ENCODE measurements around the gene GADD45B. TPM values are rescaled to one million over a fixed set of nuclear protein-coding genes. Genes with fewer than 3 reads are reported as not detected.
"Not testable (repeated sequence)": the region's sequence is repeated elsewhere in the genome, so short reads cannot be mapped to it uniquely, and the experiment has no call there.

Gene GADD45B
- total RNA-seq, 2 donors from 2014 or later: 233 to 784 TPM

GRCh38 chr19:2454199-2454961, 21.5 kb upstream of the GADD45B start:
- Mint-ChIP-seq H3K9me3 (no peaks in the 10 kb centered on the region), H3K27ac (peak overlapping the region; percentile 55 to 78), H3K4me1 (ENCODE audit: low read depth in 2 of 2) (peaks cover 14 to 20% of the 10 kb centered on the region in 2 donors), H3K4me3 (peak overlapping the region; percentile 63), H3K36me3 (no peaks in the 10 kb centered on the region), H3K27me3 (no peaks in the 10 kb centered on the region)
- DNase-seq (ENCODE audit: low spot score): no peak
- ATAC-seq: no peak

GRCh38 chr19:2454962-2455850, 20.7 kb upstream of the GADD45B start:
- H3K4me1 Mint-ChIP-seq (ENCODE audit: low read depth in 2 of 2): peaks cover 14 to 18% of the 10 kb centered on the region in 2 donors
- ATAC-seq (no peak), DNase-seq (ENCODE audit: low spot score) (no peak)
- peak overlapping the region; percentile 55 to 78 for H3K27ac Mint-ChIP-seq
- H3K36me3 Mint-ChIP-seq: no peaks in the 10 kb centered on the region
- no peaks in the 10 kb centered on the region for H3K9me3 Mint-ChIP-seq
- no peaks in the 10 kb centered on the region for H3K27me3 Mint-ChIP-seq
- H3K4me3 Mint-ChIP-seq: peak overlapping the region; percentile 63

GRCh38 chr19:2455851-2456570, 19.9 kb upstream of the GADD45B start:
- peak overlapping the region; percentile 76 for H3K4me3 Mint-ChIP-seq
- H3K9me3 Mint-ChIP-seq: no peaks in the 10 kb centered on the region

GRCh38 chr19:2457394-2458037, 18.4 kb upstream of the GADD45B start:
- H3K9me3 Mint-ChIP-seq: no peaks in the 10 kb centered on the region
- DNase-seq (ENCODE audit: low spot score) (no peak), ATAC-seq (no peak)
- peaks cover 22% of the 10 kb centered on the region in 2 donors for H3K4me1 Mint-ChIP-seq (ENCODE audit: low read depth in 2 of 2)
- H3K36me3 Mint-ChIP-seq: no peaks in the 10 kb centered on the region
- no peaks in the 10 kb centered on the region for H3K27me3 Mint-ChIP-seq
- H3K27ac Mint-ChIP-seq: peak overlapping the region; percentile 82 to 87
- H3K4me3 Mint-ChIP-seq: peak overlapping the region; percentile 89

More at GRCh38 chr19:2455851-2456570, 19.9 kb upstream of the GADD45B start:
- Mint-ChIP-seq H3K36me3 (no peaks in the 10 kb centered on the region), H3K27ac (peak overlapping the region in 1 of 2 donors; percentile 55), H3K27me3 (no peaks in the 10 kb centered on the region), H3K4me1 (ENCODE audit: low read depth in 2 of 2) (peaks cover 15 to 18% of the 10 kb centered on the region in 2 donors)
- DNase-seq (ENCODE audit: low spot score) (peak; percentile 86), ATAC-seq (peak; percentile 73 to 80)

GRCh38 chr19:2458054-2458453, 17.9 kb upstream of the GADD45B start:
- DNase-seq (ENCODE audit: low spot score) (no peak), ATAC-seq (no peak)
- H3K4me1 Mint-ChIP-seq (ENCODE audit: low read depth in 2 of 2): peaks cover 22% of the 10 kb centered on the region in 2 donors
- no peak overlapping the region for H3K27ac Mint-ChIP-seq
- H3K36me3 Mint-ChIP-seq: no peaks in the 10 kb centered on the region
- no peaks in the 10 kb centered on the region for H3K9me3 Mint-ChIP-seq
- no peak overlapping the region for H3K4me3 Mint-ChIP-seq
- no peaks in the 10 kb centered on the region for H3K27me3 Mint-ChIP-seq

- DNase-seq (ENCODE audit: low spot score); ATAC-seq; H3K9me3 Mint-ChIP-seq; H3K4me3 Mint-ChIP-seq; H3K27ac Mint-ChIP-seq; H3K36me3 Mint-ChIP-seq; H3K27me3 Mint-ChIP-seq: not testable (repeated sequence)
- peaks cover 22% of the 10 kb centered on the region in 2 donors for H3K4me1 Mint-ChIP-seq (ENCODE audit: low read depth in 2 of 2)
Observed at GRCh38 chr19:2458776-2459175, 17.2 kb upstream of the GADD45B start.

- Mint-ChIP-seq H3K4me1 (ENCODE audit: low read depth in 2 of 2) (peaks cover 16% of the 10 kb centered on the region in 2 donors), H3K27ac (no peak overlapping the region), H3K9me3 (no peaks in the 10 kb centered on the region), H3K36me3 (no peaks in the 10 kb centered on the region), H3K4me3 (no peak overlapping the region), H3K27me3 (no peaks in the 10 kb centered on the region)
- no peak for ATAC-seq
- no peak for DNase-seq (ENCODE audit: low spot score)
Observed at GRCh38 chr19:2460245-2460644, 15.7 kb upstream of the GADD45B start.

GRCh38 chr19:2461751-2462634, 13.9 kb upstream of the GADD45B start:
- H3K27ac Mint-ChIP-seq: peak overlapping the region; percentile 25 to 35
- H3K4me3 Mint-ChIP-seq: peak overlapping the region; percentile 84
- H3K4me1 Mint-ChIP-seq (ENCODE audit: low read depth in 2 of 2): peaks cover 12 to 13% of the 10 kb centered on the region in 2 donors
- peak; percentile 84 to 89 for ATAC-seq
- DNase-seq (ENCODE audit: low spot score): peak; percentile 78
- no peaks in the 10 kb centered on the region for H3K27me3 Mint-ChIP-seq
- H3K9me3 Mint-ChIP-seq: no peaks in the 10 kb centered on the region
- H3K36me3 Mint-ChIP-seq: no peaks in the 10 kb centered on the region

GRCh38 chr19:2462635-2463421, 13.1 kb upstream of the GADD45B start:
- Mint-ChIP-seq H3K36me3 (no peaks in the 10 kb centered on the region), H3K4me3 (peak overlapping the region; percentile 84), H3K4me1 (ENCODE audit: low read depth in 2 of 2) (peaks cover 7 to 8% of the 10 kb centered on the region in 2 donors), H3K9me3 (no peaks in the 10 kb centered on the region), H3K27me3 (no peaks in the 10 kb centered on the region), H3K27ac (no peak overlapping the region)
- no peak for DNase-seq (ENCODE audit: low spot score)
- ATAC-seq: no peak

- not testable (repeated sequence) for H3K27me3 Mint-ChIP-seq; H3K9me3 Mint-ChIP-seq; H3K4me3 Mint-ChIP-seq; H3K4me1 Mint-ChIP-seq (ENCODE audit: low read depth in 2 of 2); ATAC-seq; H3K27ac Mint-ChIP-seq; H3K36me3 Mint-ChIP-seq; DNase-seq (ENCODE audit: low spot score)
Observed at GRCh38 chr19:2463694-2464093, 12.2 kb upstream of the GADD45B start.

- H3K27me3 Mint-ChIP-seq: no peaks in the 10 kb centered on the region
- no peaks in the 10 kb centered on the region for H3K36me3 Mint-ChIP-seq
- no peak overlapping the region for H3K27ac Mint-ChIP-seq
- H3K4me1 Mint-ChIP-seq (ENCODE audit: low read depth in 2 of 2): peaks cover 8 to 9% of the 10 kb centered on the region in 2 donors
- H3K9me3 Mint-ChIP-seq: no peaks in the 10 kb centered on the region
- no peak overlapping the region for H3K4me3 Mint-ChIP-seq
- ATAC-seq (no peak), DNase-seq (ENCODE audit: low spot score) (no peak)
Observed at GRCh38 chr19:2464389-2464788, 11.5 kb upstream of the GADD45B start.

GRCh38 chr19:2468596-2468995, 7.3 kb upstream of the GADD45B start:
- Mint-ChIP-seq H3K36me3 (no peaks in the 10 kb centered on the region), H3K27ac (no peak overlapping the region)

More at GRCh38 chr19:2468596-2468995, 7.3 kb upstream of the GADD45B start:
- peaks cover 0 to 8% of the 10 kb centered on the region in 2 donors for H3K4me1 Mint-ChIP-seq (ENCODE audit: low read depth in 2 of 2)
- H3K27me3 Mint-ChIP-seq: no peaks in the 10 kb centered on the region
- no peak for ATAC-seq
- H3K9me3 Mint-ChIP-seq: no peaks in the 10 kb centered on the region
- no peak overlapping the region for H3K4me3 Mint-ChIP-seq
- DNase-seq (ENCODE audit: low spot score): no peak

Measured in natural killer cell treated with Interleukin-12 subunit alpha and Interleukin-12 subunit beta and Interleukin-15 and Interleukin-18, amount 100 ng/mL, for 72 hours (primary cell).